Endothelial cell of umbilical vein (primary cell): Measurements from ENCODE around the gene MAP7D3. TPM values are rescaled to one million over a fixed set of nuclear protein-coding genes. Genes with fewer than 3 reads are reported as not detected.

ENCODE experiments used
- BruUV-seq: library from RNA; stranded (reverse); fragments of 400-500 nt; replicated peaks from 2 replicates; lab custom pipeline; 2021; lab: Mats Ljungman, UMichigan
- CTCF ChIA-PET: fragments of 300-600, 350-600 bp; sonication (Branson Sonifier 250); formaldehyde crosslinking; loops from one replicate; lab custom pipeline; 2021; ENCODE audit warnings: antibody characterized with exemption, inconsistent platforms; lab: Charles Lee
- POLR2A ChIA-PET: fragments of 300-600, 350-600 bp; sonication (Branson Sonifier 250); formaldehyde crosslinking; loops from one replicate; lab custom pipeline; 2021; ENCODE audit warnings: antibody characterized with exemption, inconsistent platforms; lab: Charles Lee
- DNase-seq: peaks from one replicate; pipeline ENCODE4 v3.0.0-alpha.2; 2011; ENCODE audit warnings: low read depth, low spot score
- FAIRE-seq: peaks from 2 replicates; lab custom pipeline; 2011; peaks lifted over from hg19 to GRCh38; lab: Jason Lieb, UNC
- H2AFZ ChIP-seq: 2 replicates; pipeline ENCODE4 v1.6.0; 2012; ENCODE audit warnings: low read depth, low read length, control low read depth, inconsistent platforms
- H3K27ac ChIP-seq: 2 replicates; pipeline ENCODE4 v1.5.1; 2011; ENCODE audit warnings: low read depth, mild to moderate bottlenecking, control low read depth, low read length, moderate library complexity; ENCODE audit not compliant: insufficient read depth
- H3K27me3 ChIP-seq, 2 experiments: 2 replicates each; pipeline versions ENCODE4 v1.6.0 to v1.6.1; 2011; ENCODE audit warnings: low read length in 2 of 2, mixed read lengths in 1 of 2; ENCODE audit not compliant: control insufficient read depth in 2 of 2, insufficient read depth in 2 of 2
- H3K36me3 ChIP-seq, 2 experiments: 2 replicates in 1 of 2; 3 replicates in 1 of 2; pipeline ENCODE4 v1.5.1; 2011; ENCODE audit warnings: low read length in 2 of 2, mild to moderate bottlenecking in 1 of 2, moderate library complexity in 1 of 2; ENCODE audit not compliant: control insufficient read depth in 2 of 2, insufficient read depth in 2 of 2; ENCODE audit errors: extremely low read depth in 1 of 2
- H3K4me1 ChIP-seq: 3 replicates; pipeline ENCODE4 v1.5.1; 2011; ENCODE audit warnings: mild to moderate bottlenecking, low read length; ENCODE audit not compliant: control insufficient read depth, insufficient read depth; ENCODE audit errors: extremely low read depth
- H3K4me2 ChIP-seq: 2 replicates; pipeline ENCODE4 v1.6.1; 2011; ENCODE audit warnings: low read length, control low read depth, mixed read lengths; ENCODE audit not compliant: insufficient read depth
- H3K4me3 ChIP-seq, 3 experiments: fragments of 200-600 bp in 1 of 3; sonication (generic), shearing (Covaris generic) in 1 of 3; replicated peaks in 1 of 3; 2 replicates each; pipeline ENCODE4 v1.5.1; 2011 to 2016; ENCODE audit warnings: control low read depth in 3 of 3, low read length in 3 of 3, mild to moderate bottlenecking in 2 of 3, inconsistent platforms in 1 of 3, low read depth in 1 of 3, moderate library complexity in 1 of 3; ENCODE audit not compliant: insufficient read depth in 1 of 3
- H3K79me2 ChIP-seq: 2 replicates; pipeline ENCODE4 v1.6.0; 2012; ENCODE audit warnings: low read length, inconsistent platforms; ENCODE audit not compliant: control insufficient read depth, insufficient read depth
- H3K9ac ChIP-seq: replicated peaks from 2 replicates; pipeline ENCODE3; 2011; ENCODE audit warnings: low read length, control low read depth; ENCODE audit not compliant: insufficient read depth; ENCODE audit errors: extremely low read depth
- H3K9me1 ChIP-seq: replicated peaks from 3 replicates; pipeline ENCODE4 v1.6.0; 2011; ENCODE audit warnings: mild to moderate bottlenecking, low read length; ENCODE audit not compliant: control insufficient read depth, insufficient read depth; ENCODE audit errors: extremely low read depth
- H3K9me3 ChIP-seq: replicated peaks from 2 replicates; pipeline ENCODE4 v1.5.1; 2012; ENCODE audit warnings: low read length, inconsistent platforms; ENCODE audit not compliant: control insufficient read depth, insufficient read depth
- H4K20me1 ChIP-seq: replicated peaks from 2 replicates; pipeline ENCODE3; 2011; ENCODE audit warnings: mild to moderate bottlenecking, low read length; ENCODE audit not compliant: control insufficient read depth, insufficient read depth; ENCODE audit errors: extremely low read depth
- CTCF ChIP-seq, 2 donors: IDR thresholded peaks; 1 replicate in 1 of 2; 2 replicates in 1 of 2; pipeline ENCODE4 v1.5.1; 2011; ENCODE audit warnings: low read length in 2 of 2, mild to moderate bottlenecking in 2 of 2, moderate library complexity in 2 of 2, control low read depth in 1 of 2, inconsistent platforms in 1 of 2, low read depth in 1 of 2; ENCODE audit not compliant: insufficient read depth in 1 of 2; ENCODE audit errors: extremely low read depth in 1 of 2
- EZH2 ChIP-seq: IDR thresholded peaks from 2 replicates; pipeline ENCODE4 v1.6.1; 2012; ENCODE audit warnings: borderline replicate concordance, low read depth, mild to moderate bottlenecking, moderate library complexity, low read length, inconsistent platforms; ENCODE audit not compliant: severe bottlenecking
- FOS ChIP-seq: IDR thresholded peaks from 2 replicates; pipeline ENCODE4 v1.6.1; 2011; ENCODE audit warnings: mild to moderate bottlenecking, low read length, moderate library complexity, borderline replicate concordance; ENCODE audit not compliant: insufficient read depth
- GATA2 ChIP-seq: IDR thresholded peaks from 2 replicates; pipeline ENCODE4 v1.7.0; 2011; ENCODE audit warnings: low read depth, mild to moderate bottlenecking, moderate library complexity, mixed read lengths, low read length; ENCODE audit not compliant: insufficient read length, insufficient read depth
- JUN ChIP-seq: IDR thresholded peaks from 2 replicates; pipeline ENCODE4 v1.6.1; 2011; ENCODE audit warnings: borderline replicate concordance, low read depth; ENCODE audit not compliant: insufficient read length, insufficient read depth
- MAX ChIP-seq: IDR thresholded peaks from 2 replicates; pipeline ENCODE4 v1.6.1; 2011; ENCODE audit not compliant: insufficient read depth, insufficient read length
- MYC ChIP-seq: IDR thresholded peaks from one replicate; pipeline ENCODE4 v1.6.1; 2011; ENCODE audit warnings: mild to moderate bottlenecking, low read depth, low read length
- POLR2A ChIP-seq: IDR thresholded peaks from 2 replicates; pipeline ENCODE4 v1.6.1; 2012; ENCODE audit warnings: low read depth, mild to moderate bottlenecking, control low read depth, low read length
- POLR2AphosphoS5 ChIP-seq: IDR thresholded peaks from 2 replicates; pipeline ENCODE4 v1.6.1; 2012; ENCODE audit warnings: low read depth, mild to moderate bottlenecking, control low read depth, low read length, moderate library complexity; ENCODE audit not compliant: insufficient read depth
- dilution Hi-C: fragments of 300-500 bp; cut with MboI; formaldehyde crosslinking; loops from one replicate; pipeline ENCODE4 v1.15.0; 2019; ENCODE audit warnings: low sequenced_read_pairs; ENCODE audit not compliant: extremely low pct_ligation_motif_present
- intact Hi-C: fragments of 100-400 bp; cut with micrococcal nuclease; formaldehyde crosslinking; loops from one replicate; pipeline ENCODE4 v1.10.0; 2022
- polyA plus RNA-seq, 4 experiments: library from polyadenylated mRNA; depleted of rRNA in 3 of 4; stranded (reverse) in 3 of 4; unstranded in 1 of 4; fragments of >200 nt; gene quantifications; 2 replicates each; pipeline versions ENCODE4 v1.2.1 to v1.2.3, GENCODE V29; 2011 to 2012; ENCODE audit warnings: missing spikeins in 1 of 4
- total RNA-seq: library from RNA; stranded (reverse); gene quantifications from 2 replicates; pipeline ENCODE4 v1.2.3, GENCODE V29; 2021

MAP7D3 gene
- total and polyA plus RNA-seq, 2 donors (not counting 3 experiments of a cell fraction or from before 2014, with no cell fraction given): 6.5 to 22.8 TPM

- H3K27me3 ChIP-seq: no peaks in the 10 kb centered on the region
- FAIRE-seq (no peak), DNase-seq (no peak)
- H3K9ac ChIP-seq: no peak overlapping the region
- ChIA-PET CTCF (no interaction called here), POLR2A (no interaction called here)
- peaks cover 0 to 2% of the 10 kb centered on the region in 2 experiments for H3K36me3 ChIP-seq
- no peaks in the 10 kb centered on the region for H3K9me3 ChIP-seq
- no TSS peak for BruUV-seq
- H3K9me1 ChIP-seq: no peaks in the 10 kb centered on the region
- H3K27ac ChIP-seq: no peak overlapping the region
- dilution Hi-C loops: no loop called here
- H3K79me2 ChIP-seq: no peaks in the 10 kb centered on the region
- no peak overlapping the region for H3K4me2 ChIP-seq
- H3K4me1 ChIP-seq: no peaks in the 10 kb centered on the region
- H2AFZ ChIP-seq: no peak overlapping the region
- intact Hi-C loops: no loop called here
- no peaks in the 10 kb centered on the region for H4K20me1 ChIP-seq
- TF ChIP-seq JUN: no peak
- no peak for TF ChIP-seq MYC
- TF ChIP-seq GATA2: no peak
- no peak for TF ChIP-seq CTCF (IDR thresholded peaks at IDR 0.05; ENCODE audit: extremely low read depth in 1 of 2, insufficient read depth in 1 of 2, low read depth in 1 of 2, low read length in 2 of 2)
- H3K4me3 ChIP-seq: no peak overlapping the region
Measured at GRCh38 chrX:136237074-136237473, 14.1 kb downstream of the MAP7D3 start.

GRCh38 chrX:136228839-136229207, 22.4 kb downstream of the MAP7D3 start:
- TF ChIP-seq CTCF (IDR thresholded peaks at IDR 0.05; ENCODE audit: extremely low read depth in 1 of 2, insufficient read depth in 1 of 2, low read depth in 1 of 2, low read length in 2 of 2) (no peak), POLR2AphosphoS5 (no peak), MYC (no peak), POLR2A (no peak), FOS (no peak), JUN (no peak), GATA2 (no peak), EZH2 (no peak), MAX (no peak)
- POLR2A ChIA-PET: no interaction called here
- CTCF ChIA-PET: interaction anchor here (1.3 kb wide), 1 partner anchor 18 kb away, joined by 3 read pairs; no protein-coding TSS in a partner anchor

More at GRCh38 chrX:136228839-136229207, 22.4 kb downstream of the MAP7D3 start:
- dilution Hi-C loops: no loop called here
- no peak overlapping the region for H3K4me3 ChIP-seq
- no TSS peak for BruUV-seq
- H3K9ac ChIP-seq: no peak overlapping the region
- H4K20me1 ChIP-seq: no peaks in the 10 kb centered on the region
- DNase-seq (no peak), FAIRE-seq (no peak)
- H2AFZ ChIP-seq: no peak overlapping the region
- H3K27me3 ChIP-seq: no peaks in the 10 kb centered on the region
- H3K79me2 ChIP-seq: no peaks in the 10 kb centered on the region
- H3K9me3 ChIP-seq: no peaks in the 10 kb centered on the region
- H3K9me1 ChIP-seq: no peaks in the 10 kb centered on the region
- no peak overlapping the region for H3K4me2 ChIP-seq
- no peak overlapping the region for H3K27ac ChIP-seq
- H3K4me1 ChIP-seq: peaks cover 3% of the 10 kb centered on the region
- intact Hi-C loops: no loop called here
- H3K36me3 ChIP-seq: peaks cover 0 to 11% of the 10 kb centered on the region in 2 experiments
